GM12864 (cell line): ENCODE measurements around the gene LSS.

Source experiments
- DNase-seq: peaks from one replicate; pipeline ENCODE4 v3.0.0-alpha.2; 2011; ENCODE audit warnings: low read depth
- H3K4me3 ChIP-seq: 2 replicates; pipeline ENCODE4 v1.5.1; 2011; ENCODE audit warnings: mild to moderate bottlenecking, low read depth, low read length, control low read depth
- CTCF ChIP-seq: IDR thresholded peaks from 2 replicates; pipeline ENCODE4 v1.5.1; 2011; ENCODE audit warnings: low read depth, mild to moderate bottlenecking, moderate library complexity, low read length, control low read depth, inconsistent platforms; ENCODE audit errors: missing control alignments

The LSS gene

GRCh38 chr21:46214478-46215340 is 13.9 kb downstream of the LSS start:
- TF ChIP-seq CTCF = no peak
- no peak overlapping the region for H3K4me3 ChIP-seq
- no peak for DNase-seq

- no peak for TF ChIP-seq CTCF
- no peak for DNase-seq
- no peak overlapping the region for H3K4me3 ChIP-seq
Measured at GRCh38 chr21:46213620-46214286, 14.8 kb downstream of the LSS start.

- no peak overlapping the region for H3K4me3 ChIP-seq
- DNase-seq = no peak
- no peak for TF ChIP-seq CTCF
Measured at GRCh38 chr21:46212721-46213484, 15.7 kb downstream of the LSS start.

GRCh38 chr21:46211786-46212720 is 16.5 kb downstream of the LSS start:
- H3K4me3 ChIP-seq = no peak overlapping the region
- no peak for DNase-seq
- TF ChIP-seq CTCF = no peak

- TF ChIP-seq CTCF = no peak
- H3K4me3 ChIP-seq = no peak overlapping the region
- DNase-seq = no peak
Measured at GRCh38 chr21:46211376-46211775, 17.2 kb downstream of the LSS start.
